HepG2 (cell line): ENCODE data around the gene CNDP1. TPM values are rescaled to one million over a fixed set of nuclear protein-coding genes. Genes with fewer than 3 reads are reported as not detected.

ENCODE experiments used
- ATAC-seq: fragments of 200-7000 bp; cut with Tn5 transposase; 3 replicates; pipeline ENCODE4 v1.9.1; 2020; ENCODE audit warnings: mild to moderate bottlenecking, moderate library complexity
- BruUV-seq: library from RNA; stranded (reverse); fragments of 400-500 nt; replicated peaks from 2 replicates; lab custom pipeline; 2021; lab: Mats Ljungman, UMichigan
- CTCF ChIA-PET: fragments of 300-600 bp; formaldehyde crosslinking; extraction: SDS; loops from one replicate; lab custom pipeline; 2021; ENCODE audit warnings: low total read pairs, inconsistent platforms, low intra/inter-chr PET ratio; lab: Yijun Ruan, JAX
- POLR2A ChIA-PET: fragments of 350-600 bp; sonication (Branson Sonifier 250); formaldehyde crosslinking; loops from one replicate; lab custom pipeline; 2020; ENCODE audit warnings: antibody characterized with exemption, inconsistent platforms; lab: Yijun Ruan, JAX
- DNase-seq: peaks from one replicate; pipeline ENCODE4 v3.0.0-alpha.2; 2015; ENCODE audit warnings: low spot score
- FAIRE-seq: peaks from 3 replicates; lab custom pipeline; 2011; peaks lifted over from hg19 to GRCh38; lab: Jason Lieb, UNC
- H2AFZ ChIP-seq: one replicate; pipeline ENCODE4 v1.6.1; 2011; ENCODE audit warnings: low read length, inconsistent platforms
- H3K27ac ChIP-seq: fragments of 300-600 bp; 3 replicates; pipeline ENCODE4 v1.8.0; 2011; ENCODE audit warnings: mixed run types, mild to moderate bottlenecking, mixed read lengths, low read length, inconsistent platforms; ENCODE audit not compliant: insufficient read depth; ENCODE audit errors: extremely low read length
- H3K27me3 ChIP-seq, 2 experiments: fragments of 200-600 bp in 1 of 2; 2 replicates in 1 of 2; 3 replicates in 1 of 2; pipeline versions ENCODE4 v1.6.0 to v1.8.0; 2011; ENCODE audit warnings: low read length in 2 of 2, mild to moderate bottlenecking in 2 of 2, moderate library complexity in 2 of 2, inconsistent platforms in 1 of 2; ENCODE audit not compliant: insufficient read depth in 2 of 2, control insufficient read depth in 1 of 2
- H3K36me3 ChIP-seq, 2 experiments: fragments of 200-600 bp in 1 of 2; replicated peaks in 1 of 2; 2 replicates in 1 of 2; 3 replicates in 1 of 2; pipeline versions ENCODE4 v1.5.1 to v1.8.0; 2011; ENCODE audit warnings: low read length in 2 of 2, inconsistent platforms in 1 of 2; ENCODE audit not compliant: insufficient read depth in 2 of 2, control insufficient read depth in 1 of 2
- H3K4me1 ChIP-seq: 2 replicates; pipeline ENCODE4 v1.5.1; 2012; ENCODE audit warnings: low read length, inconsistent platforms; ENCODE audit not compliant: insufficient read depth
- H3K4me2 ChIP-seq: 2 replicates; pipeline ENCODE4 v1.6.0; 2011; ENCODE audit warnings: low read depth, low read length, inconsistent platforms
- H3K4me3 ChIP-seq, 3 experiments: fragments of 200-600 bp in 1 of 3; sonication (generic), shearing (Covaris generic) in 1 of 3; replicated peaks in 1 of 3; 2 replicates each; pipeline ENCODE4 v1.5.1; 2011 to 2016; ENCODE audit warnings: low read length in 3 of 3, inconsistent platforms in 2 of 3, low read depth in 2 of 3, mild to moderate bottlenecking in 2 of 3, control low read depth in 1 of 3, mixed read lengths in 1 of 3; ENCODE audit not compliant: insufficient read depth in 1 of 3
- H3K79me2 ChIP-seq: one replicate; pipeline ENCODE4 v1.6.1; 2011; ENCODE audit warnings: low read length, inconsistent platforms; ENCODE audit not compliant: insufficient read depth
- H3K9ac ChIP-seq: 2 replicates; pipeline ENCODE4 v1.6.0; 2011; ENCODE audit warnings: mild to moderate bottlenecking, low read depth, low read length, inconsistent platforms; ENCODE audit not compliant: insufficient read depth
- H3K9me3 ChIP-seq: 2 replicates; pipeline ENCODE4 v1.5.1; 2012; ENCODE audit warnings: mild to moderate bottlenecking, low read length
- H4K20me1 ChIP-seq: 2 replicates; pipeline ENCODE4 v1.6.0; 2011; ENCODE audit warnings: inconsistent platforms, mild to moderate bottlenecking, low read length, moderate library complexity; ENCODE audit not compliant: insufficient read depth
- BHLHE40 ChIP-seq: IDR thresholded peaks from 2 replicates; pipeline ENCODE4 v1.6.1; 2011; ENCODE audit warnings: low read length, improper control_type of control experiment
- CCDC6 ChIP-seq: sonication (generic); formaldehyde crosslinking; IDR thresholded peaks from 2 replicates; pipeline ENCODE4 v1.8.1; 2022; ENCODE audit warnings: mild to moderate bottlenecking, missing genetic modification reagents, moderate library complexity
- HNF4A ChIP-seq: sonication (generic); formaldehyde crosslinking; IDR thresholded peaks from 2 replicates; pipeline ENCODE4 v1.4.0; 2020; ENCODE audit warnings: missing genetic modification reagents
- KAT2B ChIP-seq: fragments of 150-350 bp; IDR thresholded peaks from 2 replicates; pipeline ENCODE4 v1.6.1; 2014; ENCODE audit warnings: low read depth, low read length, borderline replicate concordance
- MAFF ChIP-seq: IDR thresholded peaks from 2 replicates; pipeline ENCODE4 v1.6.1; 2011; ENCODE audit warnings: low read depth, low read length, improper control_type of control experiment
- MAFK ChIP-seq, 2 experiments: IDR thresholded peaks in 1 of 2; conservative IDR thresholded peaks in 1 of 2; 2 replicates each; pipeline ENCODE4 v1.6.1; 2011; ENCODE audit warnings: improper control_type of control experiment in 2 of 2, low read length in 2 of 2
- MED8 ChIP-seq: sonication (generic); formaldehyde crosslinking; IDR thresholded peaks from 2 replicates; pipeline ENCODE4 v1.8.1; 2023; ENCODE audit warnings: mild to moderate bottlenecking, missing genetic modification reagents; ENCODE audit not compliant: insufficient replicate concordance
- NFE2L2 ChIP-seq: fragments of 150-350 bp; IDR thresholded peaks from 2 replicates; pipeline ENCODE4 v1.6.1; 2014; ENCODE audit warnings: low read length
- SMAD9 ChIP-seq: sonication (generic); formaldehyde crosslinking; IDR thresholded peaks from 2 replicates; pipeline ENCODE4 v1.5.1; 2020; ENCODE audit warnings: mild to moderate bottlenecking, missing genetic modification reagents
- TGIF2 ChIP-seq: IDR thresholded peaks from 2 replicates; pipeline ENCODE4 v1.6.1; 2016; ENCODE audit warnings: control low read depth, missing compliant biosample characterization
- ZMYM3 ChIP-seq: sonication (generic); formaldehyde crosslinking; IDR thresholded peaks from 2 replicates; pipeline ENCODE4 v1.5.1; 2020; ENCODE audit warnings: mild to moderate bottlenecking, missing genetic modification reagents
- ZNF552 ChIP-seq: sonication (generic); formaldehyde crosslinking; IDR thresholded peaks from 2 replicates; pipeline ENCODE4 v1.9.0; 2022; ENCODE audit warnings: missing genetic modification reagents, mild to moderate bottlenecking, borderline replicate concordance
- ZNF605 ChIP-seq: sonication (generic); formaldehyde crosslinking; IDR thresholded peaks from 2 replicates; pipeline ENCODE4 v1.8.0; 2022; ENCODE audit warnings: mild to moderate bottlenecking, missing genetic modification reagents
- WGBS: methylation state at CpG from one replicate; pipeline ENCODE4 v1.1.6; 2017; ENCODE audit warnings: low lambda C conversion rate; 5-methylcytosine and 5-hydroxymethylcytosine counted together
- in situ Hi-C: cut with HindIII; loops from 2 replicates; pipeline ENCODE4 v1.10.0; 2017; ENCODE audit warnings: low pct_unique_long_range_greater_than_20kb; ENCODE audit not compliant: extremely low pct_ligation_motif_present
- intact Hi-C: fragments of 100-400 bp; cut with micrococcal nuclease; formaldehyde crosslinking; loops from one replicate; pipeline ENCODE4 v1.10.0; 2022; ENCODE audit not compliant: unreplicated experiment
- polyA plus RNA-seq, 8 experiments: library from polyadenylated mRNA; depleted of rRNA in 3 of 8; stranded (reverse) in 7 of 8; unstranded in 1 of 8; fragments of >200 nt; fragmentation: Illumina TruSeq in 4 of 8; extraction: Trizol in 4 of 8; gene quantifications; 2 replicates each; pipeline versions ENCODE4 v1.2.1 to v1.2.3, GENCODE V29; 2011 to 2016; ENCODE audit warnings: low read depth in 4 of 8, missing spikeins in 1 of 8, mixed read lengths in 1 of 8; ENCODE audit not compliant: insufficient read depth in 1 of 8
- total RNA-seq, 5 experiments: library from RNA; depleted of rRNA; stranded (reverse); fragments of >200 nt; fragmentation: Illumina TruSeq; extraction: Trizol; gene quantifications; 2 replicates each; pipeline ENCODE4 v1.2.3, GENCODE V29; 2016; ENCODE audit warnings: low read depth in 1 of 5
- TF ChIP-seq, protein P1 (sequence below): sonication (generic); formaldehyde crosslinking; IDR thresholded peaks from 2 replicates; pipeline ENCODE4 v1.8.0; 2022; ENCODE audit warnings: mild to moderate bottlenecking, missing genetic modification reagents, borderline replicate concordance

The CNDP1 gene
- total and polyA plus RNA-seq, 2 of the 13 experiments (the other 11 are each of a cell fraction or from before 2014, with no cell fraction given) = 0.01 TPM; not detected in 1

DNA sequence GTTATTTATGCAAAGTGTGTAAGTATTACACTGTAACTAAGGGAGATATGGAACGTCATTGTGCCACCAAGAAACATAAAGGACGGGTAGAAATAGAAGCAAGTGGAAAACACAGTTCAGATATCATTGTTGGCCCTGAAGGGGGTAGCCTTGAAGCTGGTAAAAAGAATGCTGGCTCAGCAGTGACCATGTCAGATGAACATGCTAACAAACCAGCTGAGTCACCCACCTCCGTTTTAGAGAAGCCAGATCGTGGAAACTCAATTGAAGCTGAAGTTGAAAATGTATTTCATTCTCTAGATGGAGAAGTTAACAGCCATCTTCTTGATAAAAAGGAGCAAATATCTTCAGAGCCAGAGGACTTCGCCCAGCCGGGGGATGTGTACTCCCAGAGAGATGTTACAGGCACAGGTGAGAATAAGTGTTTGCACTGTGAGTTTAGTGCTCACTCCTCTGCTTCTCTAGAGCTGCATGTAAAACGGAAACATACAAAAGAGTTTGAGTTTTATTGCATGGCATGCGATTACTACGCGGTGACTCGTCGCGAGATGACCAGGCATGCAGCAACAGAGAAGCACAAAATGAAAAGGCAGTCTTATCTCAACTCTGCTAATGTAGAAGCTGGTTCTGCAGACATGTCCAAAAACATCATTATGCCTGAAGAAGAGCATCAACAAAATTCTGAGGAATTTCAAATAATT lies 99.5 kb downstream of the CNDP1 start:
- no peak overlapping the region for H3K27ac ChIP-seq
- 93% methylated on average over 13 of the region's 13 CpGs for WGBS
- H3K27me3 ChIP-seq = no peaks in the 10 kb centered on the region
- H2AFZ ChIP-seq = no peak overlapping the region
- POLR2A ChIA-PET = no interaction called here
- intact Hi-C loops = no loop called here
- peaks cover 8 to 12% of the 10 kb centered on the region in 2 experiments for H3K36me3 ChIP-seq
- peaks cover 2% of the 10 kb centered on the region for H3K79me2 ChIP-seq
- no peak overlapping the region for H3K9ac ChIP-seq
- no peaks in the 10 kb centered on the region for H3K4me1 ChIP-seq
- no peaks in the 10 kb centered on the region for H4K20me1 ChIP-seq
- TSS peak; percentile 16 for BruUV-seq
- in situ Hi-C loops = no loop called here
- ATAC-seq (no peak), FAIRE-seq (no peak)
- H3K4me3 ChIP-seq = no peak overlapping the region
- TF ChIP-seq ZNF605 (no peak), CCDC6 (no peak), KAT2B (no peak), TGIF2 (CRISPR knock-in tag) (no peak), ZMYM3 (no peak), MAFK (conservative IDR thresholded peaks at IDR 0.05 in 1 of 2, IDR thresholded peaks at IDR 0.05 in 1 of 2; ENCODE audit: low read length in 2 of 2) (peak; percentile 59 to 68), BHLHE40 (no peak), ZNF552 (no peak), MED8 (CRISPR knock-in tag) (no peak), MAFF (peak; percentile 46; the same call in 1 of the 2 replicates), NFE2L2 (peak; percentile 11; the same call in 1 of the 2 replicates), SMAD9 (CRISPR knock-in tag) (no peak), HNF4A (CRISPR knock-in tag) (no peak)
- TF ChIP-seq, protein P1, sequence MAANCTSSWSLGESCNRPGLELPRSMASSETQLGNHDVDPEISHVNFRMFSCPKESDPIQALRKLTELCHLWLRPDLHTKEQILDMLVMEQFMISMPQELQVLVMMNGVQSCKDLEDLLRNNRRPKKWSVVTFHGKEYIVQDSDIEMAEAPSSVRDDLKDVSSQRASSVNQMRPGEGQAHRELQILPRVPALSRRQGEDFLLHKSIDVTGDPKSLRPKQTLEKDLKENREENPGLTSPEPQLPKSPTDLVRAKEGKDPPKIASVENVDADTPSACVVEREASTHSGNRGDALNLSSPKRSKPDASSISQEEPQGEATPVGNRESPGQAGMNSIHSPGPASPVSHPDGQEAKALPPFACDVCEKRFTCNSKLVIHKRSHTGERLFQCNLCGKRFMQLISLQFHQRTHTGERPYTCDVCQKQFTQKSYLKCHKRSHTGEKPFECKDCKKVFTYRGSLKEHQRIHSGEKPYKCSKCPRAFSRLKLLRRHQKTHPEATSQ = no peak
- TF ChIP-seq, all 625 proteins: peak for 3
- CTCF ChIA-PET = no interaction called here
- no peak for DNase-seq
- Histone ChIP-seq H3K4me2 (no peak overlapping the region), H3K9me3 (no peaks in the 10 kb centered on the region)
